COLO829 (cell line): ENCODE results near the gene RUNX3.

Experiments
- DNase-seq: peaks from one replicate; pipeline ENCODE4 v3.0.0; 2012; ENCODE audit warnings: low spot score

The RUNX3 gene

GRCh38 chr1:24862775-24863483 lies 67.1 kb downstream of the RUNX3 start:
- DNase-seq: no peak

DNA sequence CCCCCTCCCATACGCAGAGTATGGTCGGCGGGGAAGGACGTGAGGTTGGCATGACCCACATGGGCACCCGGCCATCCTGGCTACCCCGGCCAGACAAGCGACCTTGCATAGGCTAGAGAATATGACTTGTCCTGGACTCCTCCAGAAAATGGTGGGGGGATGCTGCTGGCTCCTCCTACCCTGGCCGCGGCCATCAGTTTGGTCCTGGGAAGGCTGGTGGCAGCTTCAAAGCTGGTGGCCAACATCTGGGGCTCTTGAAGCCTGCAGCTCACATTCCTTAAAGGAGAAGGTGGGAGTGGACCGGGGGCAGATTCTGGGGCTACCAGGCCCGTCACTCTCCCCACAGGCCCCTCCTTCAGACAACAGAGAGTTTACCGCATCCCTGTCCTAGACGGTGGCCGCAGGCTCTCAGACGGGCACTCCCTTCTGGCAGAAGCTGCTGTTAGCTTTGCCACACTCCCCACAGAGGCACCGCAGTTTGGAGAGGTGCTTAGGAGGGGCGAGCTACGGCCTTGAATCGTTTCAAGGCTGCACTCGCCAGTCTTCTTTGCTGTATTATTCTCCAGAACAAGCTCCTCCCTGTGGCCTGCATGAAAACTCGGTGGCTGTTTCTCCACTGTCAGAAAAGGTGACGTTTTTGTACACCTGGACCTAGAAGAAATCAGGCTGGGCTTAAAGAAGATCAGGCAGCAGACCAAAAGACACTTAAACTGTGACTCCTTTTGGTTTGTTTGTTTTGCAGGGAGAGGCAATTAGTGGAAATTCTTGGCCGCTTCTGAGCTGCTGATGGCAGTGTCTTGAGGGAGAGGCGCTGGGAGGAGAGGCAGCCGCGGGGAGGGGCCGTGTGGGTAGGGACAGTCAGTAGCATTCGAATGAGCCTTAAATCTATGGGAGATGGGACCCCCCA lies 68.0 kb downstream of the RUNX3 start:
- no peak for DNase-seq

DNA sequence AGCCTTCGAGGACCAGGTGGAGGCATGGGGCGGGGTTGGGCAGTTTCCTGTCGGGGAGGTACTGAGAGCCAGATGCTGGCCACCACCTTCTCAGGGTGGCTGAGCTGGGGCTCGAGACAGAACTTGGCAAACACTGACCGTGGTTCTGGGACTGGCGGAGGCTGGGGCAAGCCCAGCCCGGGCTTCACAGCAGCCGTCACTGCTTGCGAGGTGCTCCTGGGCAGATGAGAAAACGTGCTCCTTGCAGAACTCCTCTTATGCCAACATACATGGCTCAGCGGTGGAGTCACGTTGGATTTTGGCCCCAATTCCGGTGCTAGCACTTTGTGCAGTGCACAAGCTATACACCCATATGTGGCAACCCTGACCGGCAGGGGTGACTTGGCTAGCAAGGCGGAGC lies 69.2 kb downstream of the RUNX3 start:
- no peak for DNase-seq

DNA sequence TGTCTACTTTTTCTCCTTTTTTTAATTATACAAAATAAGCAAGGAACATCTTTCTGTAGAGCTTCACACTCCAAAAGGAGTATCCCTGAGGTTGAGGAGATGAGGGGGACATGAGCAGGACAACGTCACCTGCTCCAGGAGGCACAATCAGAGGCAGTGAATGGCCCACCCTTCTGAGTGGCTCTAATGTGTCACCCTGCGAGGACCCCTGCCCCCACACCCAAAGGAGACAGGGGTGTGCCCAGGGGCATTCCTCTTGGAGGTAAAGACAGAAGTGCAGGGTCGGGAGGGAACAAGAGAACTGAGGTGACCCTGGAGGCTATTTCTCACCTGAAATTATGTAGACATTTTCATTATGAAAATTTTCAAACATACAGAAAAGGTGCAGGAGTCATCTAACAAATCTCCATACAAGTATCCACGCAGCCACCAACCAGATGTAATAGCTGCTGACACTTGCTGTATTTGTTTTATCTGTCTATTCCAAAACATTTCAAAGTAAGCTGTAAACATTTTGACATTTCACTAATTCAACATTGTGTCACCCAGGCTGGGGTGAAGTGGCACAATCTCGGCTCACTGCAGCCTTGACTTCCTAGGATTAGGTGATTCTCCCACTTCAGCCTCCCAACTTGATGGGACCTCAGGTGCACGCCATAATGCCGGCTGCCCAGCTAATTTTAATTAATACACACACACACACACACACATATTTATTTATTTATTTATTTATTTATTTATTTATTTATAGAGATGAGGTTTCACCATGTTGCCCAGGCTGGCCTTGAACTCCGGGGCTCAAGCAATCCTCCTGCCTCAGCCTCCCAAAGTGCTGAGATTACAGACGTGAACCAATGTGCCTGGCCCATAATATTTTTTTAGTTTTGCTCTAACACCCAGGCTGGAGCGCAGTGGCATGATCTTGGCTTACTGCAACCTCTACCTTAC lies 70.7 kb downstream of the RUNX3 start:
- no peak for DNase-seq

DNA sequence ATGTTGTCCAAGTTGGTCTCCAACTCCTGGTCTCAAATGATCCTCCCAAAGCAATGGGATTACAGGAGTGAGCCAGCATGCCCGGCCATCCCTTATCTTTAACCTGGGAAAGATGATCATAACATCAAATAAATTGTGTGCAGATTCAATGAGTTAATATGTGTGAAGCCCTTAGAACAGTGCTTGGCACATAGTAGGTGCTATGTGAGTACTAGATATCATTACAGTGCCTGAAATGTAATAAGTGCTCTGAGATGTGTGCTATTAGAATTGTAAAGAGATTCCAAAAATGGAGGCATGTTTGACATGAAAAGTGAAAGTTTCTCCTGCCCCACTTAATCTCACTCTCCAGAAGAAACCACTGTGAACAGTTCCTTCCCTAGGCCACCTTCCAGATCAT lies 71.8 kb downstream of the RUNX3 start:
- no peak for DNase-seq

GRCh38 chr1:24857507-24858133 lies 72.5 kb downstream of the RUNX3 start:
- no peak for DNase-seq

DNA sequence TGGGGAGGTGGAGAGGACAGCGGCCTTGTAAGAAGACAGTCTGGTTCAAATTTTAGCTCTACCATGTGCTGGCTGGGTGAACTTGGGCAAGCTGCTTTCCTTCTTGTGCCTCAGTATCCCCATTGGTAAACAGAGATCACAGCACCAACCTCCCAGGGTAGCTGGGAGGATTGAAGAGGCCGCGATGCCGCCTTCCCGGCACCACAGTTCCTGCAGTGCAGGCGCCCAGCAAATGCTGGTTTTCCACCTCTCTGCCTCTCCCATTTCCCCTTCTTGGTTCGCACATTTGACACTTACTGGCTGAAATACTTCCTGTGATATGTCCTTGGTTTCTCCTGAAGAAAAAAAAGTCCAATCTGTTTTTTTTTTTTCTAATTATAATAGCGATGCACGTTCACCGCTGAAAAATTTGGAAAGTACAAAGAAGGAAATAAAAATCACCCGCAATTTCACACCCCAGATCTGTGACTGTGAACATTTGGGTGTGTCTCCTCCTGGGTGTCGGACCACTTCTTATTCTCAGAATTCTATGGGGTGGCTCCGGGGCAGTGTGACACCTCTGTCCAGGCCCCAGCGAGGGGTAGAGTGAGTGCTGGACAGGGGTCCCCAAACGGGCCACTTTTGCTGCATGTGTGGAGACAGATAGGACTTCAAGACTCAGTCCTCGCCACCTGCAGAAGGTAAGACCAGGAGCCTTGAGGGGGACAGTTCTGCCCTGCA lies 73.1 kb downstream of the RUNX3 start:
- no peak for DNase-seq

DNA sequence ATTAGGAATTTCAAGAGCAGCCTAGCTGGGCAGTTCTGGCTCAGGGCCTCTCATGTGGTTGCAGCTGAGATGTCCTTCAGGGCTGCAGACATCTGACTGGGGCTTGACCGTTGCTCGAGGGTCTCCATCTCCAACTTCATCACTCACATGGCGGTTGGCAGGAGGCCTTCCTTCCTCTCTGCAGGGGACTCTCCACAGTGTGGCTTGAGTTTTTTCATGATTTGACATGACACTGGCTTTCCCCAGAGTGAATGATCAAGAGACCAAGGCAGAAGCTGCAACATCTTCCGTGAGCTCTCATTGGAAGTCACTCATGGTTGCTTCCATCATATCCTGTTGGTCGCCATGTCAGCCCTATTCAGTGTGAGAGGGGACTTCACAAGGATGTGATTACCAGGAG lies 74.6 kb downstream of the RUNX3 start:
- no peak for DNase-seq

DNA sequence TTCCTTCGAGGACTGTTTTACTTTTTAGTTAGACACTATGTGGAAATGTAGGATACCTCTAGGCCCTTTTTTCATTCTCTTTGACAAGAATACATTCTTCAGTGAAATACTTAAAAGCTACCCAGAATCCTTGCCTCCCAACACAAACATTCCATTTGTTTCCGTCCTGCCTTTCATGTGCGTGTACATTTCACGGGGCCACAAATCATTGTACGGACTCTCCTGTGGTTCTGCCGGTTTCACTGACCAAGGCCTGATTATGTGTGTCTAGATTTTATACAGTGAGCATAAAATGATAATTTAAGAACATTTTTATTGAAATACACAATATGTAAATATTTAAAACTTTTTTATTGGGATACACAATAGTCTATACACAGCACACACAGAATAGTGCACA lies 76.4 kb downstream of the RUNX3 start:
- DNase-seq: no peak

- no peak for DNase-seq
Measured at GRCh38 chr1:24850328-24850920, 79.7 kb downstream of the RUNX3 start.

DNA sequence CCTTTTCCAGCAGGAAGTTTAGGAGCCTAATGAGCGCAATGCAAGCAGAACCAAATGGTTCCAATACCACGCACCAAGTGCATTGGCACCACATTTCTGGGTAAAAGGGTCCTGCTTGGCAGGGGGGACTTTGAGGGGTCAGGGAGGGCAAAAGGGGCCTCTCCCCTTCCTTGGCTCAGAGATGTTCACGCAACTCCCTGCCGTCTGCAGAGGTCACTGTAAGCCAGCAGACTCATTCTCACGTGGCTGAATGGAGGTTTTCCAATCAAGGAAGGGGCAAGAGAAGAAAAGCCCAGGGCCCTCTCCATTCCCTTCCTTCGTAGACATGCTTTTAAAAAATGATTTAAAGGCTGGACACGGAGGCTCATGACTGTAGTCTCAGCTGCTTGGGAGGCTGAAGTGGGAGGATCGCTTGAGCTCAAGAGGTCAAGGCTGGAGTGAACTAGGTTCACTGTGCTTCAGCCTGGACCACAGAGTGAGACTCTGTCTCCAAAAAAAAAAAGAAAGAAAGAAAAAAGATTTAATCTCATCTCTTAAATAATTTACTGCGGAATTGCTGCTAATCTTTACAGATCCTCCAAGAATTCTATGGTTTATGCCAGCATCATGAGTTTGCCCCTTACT lies 80.3 kb downstream of the RUNX3 start:
- DNase-seq: peak; percentile 19
